ENCODE measurements around the gene FYN.

The FYN gene

DNA sequence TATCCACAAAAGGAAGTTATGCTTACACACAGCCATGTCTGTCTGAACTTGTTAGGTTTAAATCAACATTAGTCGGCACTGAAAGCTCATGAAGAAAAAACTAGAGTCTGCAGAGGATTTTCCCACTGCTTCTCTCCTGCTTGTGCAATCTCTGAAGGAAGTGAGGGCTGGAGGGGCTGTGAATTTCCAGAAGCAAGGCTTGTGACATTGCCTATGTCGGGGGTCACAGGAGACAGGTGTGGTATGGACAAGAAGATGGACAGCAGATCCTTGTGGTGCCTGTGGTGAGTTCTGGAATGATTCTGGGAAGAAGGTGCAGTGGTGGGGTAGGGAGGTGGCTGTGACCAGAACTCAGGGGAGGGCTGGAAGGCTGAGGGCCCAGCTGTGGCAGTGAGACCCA lies 183.3 kb downstream of the FYN start:
- H3K4me3 ChIP-seq (ENCODE audit: low read depth, low read length): no peak overlapping the region
- peaks cover 22% of the 10 kb centered on the region for H3K36me3 ChIP-seq

DNA sequence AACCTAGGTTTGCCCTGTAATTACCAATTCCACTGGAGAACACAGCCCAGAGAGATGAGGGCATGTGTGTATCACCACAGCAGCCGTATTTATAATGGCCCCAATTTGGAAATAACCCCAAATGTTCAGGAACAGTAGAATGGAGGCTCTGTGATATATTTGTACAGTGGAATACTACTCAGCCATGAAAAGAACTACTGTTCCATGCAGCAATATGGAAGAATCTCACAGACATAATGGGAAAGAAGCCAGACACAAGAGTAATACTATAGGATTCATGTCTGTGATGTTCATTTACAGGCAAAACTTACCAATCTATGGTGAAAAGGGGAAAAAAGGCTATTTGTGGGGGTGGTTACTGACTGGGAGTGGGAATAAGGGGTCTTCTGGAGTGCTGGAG lies 183.8 kb downstream of the FYN start:
- Histone ChIP-seq H3K36me3 (peaks cover 19% of the 10 kb centered on the region), H3K4me3 (ENCODE audit: low read depth, low read length) (no peak overlapping the region)
- TF ChIP-seq, protein P1, sequence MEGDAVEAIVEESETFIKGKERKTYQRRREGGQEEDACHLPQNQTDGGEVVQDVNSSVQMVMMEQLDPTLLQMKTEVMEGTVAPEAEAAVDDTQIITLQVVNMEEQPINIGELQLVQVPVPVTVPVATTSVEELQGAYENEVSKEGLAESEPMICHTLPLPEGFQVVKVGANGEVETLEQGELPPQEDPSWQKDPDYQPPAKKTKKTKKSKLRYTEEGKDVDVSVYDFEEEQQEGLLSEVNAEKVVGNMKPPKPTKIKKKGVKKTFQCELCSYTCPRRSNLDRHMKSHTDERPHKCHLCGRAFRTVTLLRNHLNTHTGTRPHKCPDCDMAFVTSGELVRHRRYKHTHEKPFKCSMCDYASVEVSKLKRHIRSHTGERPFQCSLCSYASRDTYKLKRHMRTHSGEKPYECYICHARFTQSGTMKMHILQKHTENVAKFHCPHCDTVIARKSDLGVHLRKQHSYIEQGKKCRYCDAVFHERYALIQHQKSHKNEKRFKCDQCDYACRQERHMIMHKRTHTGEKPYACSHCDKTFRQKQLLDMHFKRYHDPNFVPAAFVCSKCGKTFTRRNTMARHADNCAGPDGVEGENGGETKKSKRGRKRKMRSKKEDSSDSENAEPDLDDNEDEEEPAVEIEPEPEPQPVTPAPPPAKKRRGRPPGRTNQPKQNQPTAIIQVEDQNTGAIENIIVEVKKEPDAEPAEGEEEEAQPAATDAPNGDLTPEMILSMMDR (IDR thresholded peaks at IDR 0.05; ENCODE audit: low read depth, low read length): no peak

More for the DNA sequence above, 183.3 kb downstream of the FYN start:
- TF ChIP-seq, protein P1 (IDR thresholded peaks at IDR 0.05; ENCODE audit: low read depth, low read length): no peak
- no peak overlapping the region for H3K27ac ChIP-seq
- no peak for DNase-seq
- no peaks in the 10 kb centered on the region for H3K27me3 ChIP-seq (ENCODE audit: insufficient read depth, low read depth, severe bottlenecking)
- H3K9me3 ChIP-seq (ENCODE audit: severe bottlenecking): no peaks in the 10 kb centered on the region

DNA sequence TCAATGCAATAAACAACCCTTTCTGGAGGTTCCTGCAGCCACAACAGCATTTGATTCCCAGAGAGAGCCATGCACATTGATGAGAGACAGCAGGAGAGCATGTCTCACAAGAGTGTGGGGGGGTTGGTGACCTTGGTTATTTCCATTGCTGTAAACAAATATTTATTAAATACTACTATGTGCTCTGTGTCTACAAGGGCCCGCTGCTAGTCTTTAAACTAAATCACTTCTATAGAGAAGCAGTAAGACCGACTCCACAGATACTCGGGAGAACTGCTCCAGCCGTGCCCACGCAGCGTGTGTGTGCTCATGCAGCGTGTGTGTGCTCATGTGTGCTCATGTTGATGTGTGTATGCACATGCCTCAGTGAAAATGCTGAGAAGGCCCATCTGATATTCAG lies 184.9 kb downstream of the FYN start:
- Histone ChIP-seq H3K27ac (no peak overlapping the region), H3K36me3 (peaks cover 10% of the 10 kb centered on the region), H3K27me3 (ENCODE audit: insufficient read depth, low read depth, severe bottlenecking) (no peaks in the 10 kb centered on the region), H3K4me3 (ENCODE audit: low read depth, low read length) (no peak overlapping the region), H3K9me3 (ENCODE audit: severe bottlenecking) (no peaks in the 10 kb centered on the region)
- no peak for DNase-seq
- TF ChIP-seq, protein P1 (IDR thresholded peaks at IDR 0.05; ENCODE audit: low read depth, low read length): no peak

More for the DNA sequence above, 183.8 kb downstream of the FYN start:
- Histone ChIP-seq H3K27me3 (ENCODE audit: insufficient read depth, low read depth, severe bottlenecking) (no peaks in the 10 kb centered on the region), H3K9me3 (ENCODE audit: severe bottlenecking) (no peaks in the 10 kb centered on the region), H3K27ac (no peak overlapping the region)
- no peak for DNase-seq

DNA sequence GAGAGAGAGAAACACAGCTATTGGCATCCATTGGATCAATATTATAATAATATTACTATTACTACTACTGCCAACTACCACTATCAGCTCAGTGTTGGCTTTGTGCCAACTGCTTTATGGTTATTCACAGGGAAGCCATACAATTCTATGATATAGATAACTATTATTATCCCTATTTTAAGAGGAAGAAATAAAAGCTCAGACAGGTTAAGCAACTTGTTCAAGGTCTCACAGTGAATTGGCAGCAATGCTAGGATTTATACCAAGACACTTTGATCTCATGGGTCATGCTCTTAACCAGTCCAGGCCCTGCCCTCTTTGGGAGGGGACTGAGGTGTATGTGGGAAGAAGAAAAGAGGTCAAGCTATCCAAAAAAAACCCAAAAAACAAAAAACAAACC lies 185.6 kb downstream of the FYN start:
- Histone ChIP-seq H3K27ac (no peak overlapping the region), H3K36me3 (peaks cover 3% of the 10 kb centered on the region; the same call in 1 of the 2 replicates), H3K27me3 (ENCODE audit: insufficient read depth, low read depth, severe bottlenecking) (no peaks in the 10 kb centered on the region), H3K9me3 (ENCODE audit: severe bottlenecking) (no peaks in the 10 kb centered on the region), H3K4me3 (ENCODE audit: low read depth, low read length) (no peak overlapping the region)
- DNase-seq: no peak
- TF ChIP-seq, protein P1 (IDR thresholded peaks at IDR 0.05; ENCODE audit: low read depth, low read length): no peak

DNA sequence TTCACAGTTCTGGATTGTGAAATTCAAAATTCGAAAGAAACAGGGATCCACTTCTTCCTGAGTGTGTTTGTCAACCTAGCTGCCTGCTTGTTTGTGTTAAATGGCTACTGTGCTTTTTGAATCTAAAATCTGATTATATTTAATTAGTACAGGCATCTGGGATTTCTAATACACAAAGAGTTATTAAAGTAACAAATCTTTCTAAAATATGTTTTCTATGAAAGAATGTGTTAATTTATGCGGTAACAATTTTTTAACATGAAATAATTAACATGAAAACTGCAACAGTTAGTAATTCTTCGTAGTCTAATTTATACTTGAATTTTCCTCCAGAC lies 186.4 kb downstream of the FYN start:
- Histone ChIP-seq H3K27ac (peak overlapping the region; percentile 67), H3K9me3 (ENCODE audit: severe bottlenecking) (no peaks in the 10 kb centered on the region), H3K27me3 (ENCODE audit: insufficient read depth, low read depth, severe bottlenecking) (no peaks in the 10 kb centered on the region), H3K36me3 (peaks cover 3% of the 10 kb centered on the region; the same call in 1 of the 2 replicates), H3K4me3 (ENCODE audit: low read depth, low read length) (peak overlapping the region; percentile 47)
- DNase-seq: no peak
- TF ChIP-seq, protein P1 (IDR thresholded peaks at IDR 0.05; ENCODE audit: low read depth, low read length): no peak

DNA sequence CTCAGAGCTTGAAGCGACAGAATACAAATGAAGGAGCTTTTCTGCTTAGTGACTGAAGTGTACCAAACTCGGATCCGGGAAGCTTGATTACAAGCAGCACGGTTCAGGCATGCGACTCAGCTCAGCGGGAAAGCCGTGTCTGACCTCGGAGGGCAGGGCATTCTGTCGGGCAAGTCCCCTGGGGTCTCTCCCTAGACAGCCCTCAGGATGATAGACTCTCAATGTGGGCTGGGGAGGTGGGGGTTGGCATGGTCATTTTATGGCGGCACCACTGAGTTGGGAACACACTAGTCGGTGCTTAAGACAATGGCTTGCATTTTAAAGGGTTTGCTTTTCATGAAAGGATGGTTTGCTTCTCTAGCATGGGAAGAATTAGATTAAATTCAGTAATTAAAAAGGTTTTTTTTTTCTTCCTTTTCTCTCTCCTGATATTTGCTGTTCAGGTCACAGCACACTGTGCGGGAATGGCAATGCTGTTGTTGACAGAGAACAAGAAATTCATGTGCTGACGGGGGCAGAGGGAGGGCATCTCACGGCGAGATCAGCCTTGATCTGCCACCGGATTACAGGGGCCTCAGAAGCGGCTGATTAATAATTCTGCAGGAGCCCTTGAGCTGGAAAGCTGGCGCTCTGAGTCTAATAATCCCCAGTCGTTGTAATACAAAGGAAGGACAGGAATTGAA lies 186.9 kb downstream of the FYN start:
- Histone ChIP-seq H3K9me3 (ENCODE audit: severe bottlenecking) (no peaks in the 10 kb centered on the region), H3K27me3 (ENCODE audit: insufficient read depth, low read depth, severe bottlenecking) (no peaks in the 10 kb centered on the region), H3K36me3 (peaks cover 3% of the 10 kb centered on the region; the same call in 1 of the 2 replicates), H3K27ac (peak overlapping the region; percentile 67), H3K4me3 (ENCODE audit: low read depth, low read length) (peak overlapping the region; percentile 47)
- TF ChIP-seq, protein P1 (IDR thresholded peaks at IDR 0.05; ENCODE audit: low read depth, low read length): no peak
- peak; percentile 82 for DNase-seq
